Duodenal mucosa (tissue), 2 donors: ENCODE measurements around the gene BRICD5.

ENCODE experiments used
- H3K27ac ChIP-seq: one replicate; pipeline ENCODE4 v1.7.0; 2013; ENCODE audit warnings: low read depth, low read length
- H3K27me3 ChIP-seq, 2 donors: one replicate each; pipeline ENCODE4 v1.7.0; 2013; ENCODE audit warnings: low read length in 2 of 2, control low read depth in 1 of 2; ENCODE audit not compliant: insufficient read depth in 2 of 2, control insufficient read depth in 1 of 2
- H3K36me3 ChIP-seq, 2 donors: one replicate each; pipeline ENCODE4 v1.7.0; 2013; ENCODE audit warnings: low read length in 2 of 2, control low read depth in 1 of 2; ENCODE audit not compliant: insufficient read depth in 2 of 2, control insufficient read depth in 1 of 2
- H3K4me1 ChIP-seq, 2 donors: one replicate each; pipeline ENCODE4 v1.7.0; 2013; ENCODE audit warnings: low read length in 2 of 2, control low read depth in 1 of 2; ENCODE audit not compliant: insufficient read depth in 2 of 2, control insufficient read depth in 1 of 2
- H3K4me3 ChIP-seq, 2 donors: one replicate each; pipeline ENCODE4 v1.7.0; 2013; ENCODE audit warnings: low read length in 2 of 2, low read depth in 1 of 2
- H3K9ac ChIP-seq, 2 donors: one replicate each; pipeline ENCODE4 v1.7.0; 2013; ENCODE audit warnings: low read length in 2 of 2, low read depth in 1 of 2
- H3K9me3 ChIP-seq, 2 donors: one replicate each; pipeline ENCODE4 v1.7.0; 2013; ENCODE audit warnings: low read length in 2 of 2, control low read depth in 1 of 2; ENCODE audit not compliant: control insufficient read depth in 1 of 2

The BRICD5 gene

DNA sequence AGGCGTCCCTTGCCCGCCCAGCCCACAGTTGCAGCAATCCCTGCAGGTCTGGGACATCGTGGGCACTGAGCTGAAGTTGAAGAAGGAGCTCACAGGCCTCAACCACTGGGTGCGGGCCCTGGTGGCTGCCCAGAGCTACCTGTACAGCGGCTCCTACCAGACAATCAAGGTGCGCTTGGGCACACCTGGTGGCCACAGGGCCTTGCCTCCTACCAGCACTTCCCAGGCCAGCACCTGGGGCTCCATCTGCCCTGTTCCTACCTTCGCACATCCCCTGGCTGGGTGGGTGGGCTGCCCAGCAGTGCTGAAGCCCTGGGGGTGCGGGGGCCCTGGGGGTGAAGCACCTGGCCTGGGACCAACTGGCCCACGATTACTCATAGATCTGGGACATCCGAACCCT lies 35.2 kb downstream of the BRICD5 start:
- Histone ChIP-seq H3K9me3 (no peaks in the 10 kb centered on the region), H3K27ac (no peak overlapping the region), H3K27me3 (no peaks in the 10 kb centered on the region), H3K9ac (no peak overlapping the region), H3K4me3 (no peak overlapping the region), H3K36me3 (peaks cover 25 to 59% of the 10 kb centered on the region in 2 donors), H3K4me1 (peaks cover 9 to 11% of the 10 kb centered on the region in 2 donors)

DNA sequence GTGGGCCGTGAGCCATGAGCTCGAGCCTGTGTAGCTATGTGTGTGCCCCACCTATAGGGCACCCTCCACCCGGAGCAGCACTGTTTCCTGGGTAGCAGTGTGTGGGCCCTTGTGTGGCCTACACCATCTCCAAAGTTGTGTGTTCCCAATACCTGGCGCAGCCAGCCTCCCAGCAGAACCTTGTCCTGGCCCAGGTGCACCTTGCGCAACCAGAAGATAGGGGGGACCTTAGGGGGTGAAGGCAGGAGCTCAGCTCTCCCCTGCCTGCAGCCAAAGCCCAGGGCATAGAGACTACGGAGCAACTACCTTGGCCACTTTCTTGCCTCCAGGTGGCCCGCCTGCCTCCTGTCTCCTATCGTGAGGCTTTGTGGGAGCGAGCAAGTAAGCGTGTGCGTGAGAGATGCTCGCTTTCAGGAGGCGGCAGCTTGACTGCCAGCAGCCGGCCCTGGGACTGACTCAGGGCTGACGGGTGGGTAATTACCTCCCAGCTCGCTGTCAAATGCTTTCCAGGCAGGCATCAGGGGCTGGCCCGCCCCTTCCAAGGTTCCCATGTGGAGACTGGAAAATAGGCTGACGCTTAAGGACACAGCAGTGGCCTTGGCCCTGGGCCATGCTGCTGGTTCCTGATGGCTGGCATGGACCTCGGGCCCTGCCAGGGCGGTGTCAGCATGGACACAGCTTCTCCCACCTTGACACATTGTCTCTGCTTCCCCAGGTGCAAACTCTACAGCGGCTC lies 36.1 kb downstream of the BRICD5 start:
- peaks cover 9 to 11% of the 10 kb centered on the region in 2 donors for H3K4me1 ChIP-seq
- no peak overlapping the region for H3K4me3 ChIP-seq
- H3K36me3 ChIP-seq, result peaks cover 25 to 60% of the 10 kb centered on the region in 2 donors
- H3K9me3 ChIP-seq, result no peaks in the 10 kb centered on the region
- H3K27ac ChIP-seq, result no peak overlapping the region
- H3K9ac ChIP-seq, result no peak overlapping the region
- H3K27me3 ChIP-seq, result no peaks in the 10 kb centered on the region

DNA sequence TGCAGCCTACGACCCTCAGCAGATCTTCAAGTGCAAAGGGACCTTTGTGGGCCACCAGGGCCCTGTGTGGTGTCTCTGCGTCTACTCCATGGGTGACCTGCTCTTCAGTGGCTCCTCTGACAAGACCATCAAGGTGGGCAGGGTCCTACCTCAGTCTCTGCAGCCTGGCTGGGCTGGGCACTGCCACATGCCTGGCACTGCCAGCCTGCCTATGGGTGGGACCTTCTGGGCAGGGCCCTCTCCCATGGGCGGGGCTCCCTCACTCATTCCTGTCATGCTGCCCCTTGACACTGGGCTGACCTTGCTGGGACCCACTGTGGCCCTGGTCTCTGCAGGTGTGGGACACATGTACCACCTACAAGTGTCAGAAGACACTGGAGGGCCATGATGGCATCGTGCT lies 36.7 kb downstream of the BRICD5 start:
- peaks cover 9 to 11% of the 10 kb centered on the region in 2 donors for H3K4me1 ChIP-seq
- H3K27ac ChIP-seq, result no peak overlapping the region
- H3K4me3 ChIP-seq, result no peak overlapping the region
- peaks cover 25 to 60% of the 10 kb centered on the region in 2 donors for H3K36me3 ChIP-seq
- no peak overlapping the region for H3K9ac ChIP-seq
- H3K9me3 ChIP-seq, result no peaks in the 10 kb centered on the region
- H3K27me3 ChIP-seq, result no peaks in the 10 kb centered on the region

DNA sequence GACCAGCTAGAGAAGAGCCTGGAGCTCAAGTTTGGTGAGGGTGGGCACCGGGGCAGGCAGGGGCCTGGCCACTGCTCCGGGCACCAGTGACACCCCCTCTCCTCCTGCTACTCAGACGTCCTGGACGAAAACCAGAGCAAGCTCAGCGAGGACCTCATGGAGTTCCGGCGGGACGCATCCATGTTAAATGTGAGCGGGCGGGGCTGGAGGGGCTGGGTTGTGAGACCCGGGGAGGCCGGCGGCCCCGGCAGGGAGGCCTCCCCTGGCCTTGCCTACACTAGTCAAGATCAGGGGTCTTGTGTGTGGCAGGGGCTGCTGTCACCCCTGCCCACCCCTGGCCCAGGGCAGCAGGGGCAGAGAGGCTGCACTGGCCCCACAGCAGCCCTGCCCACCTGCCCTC lies 37.3 kb downstream of the BRICD5 start:
- Histone ChIP-seq H3K9ac (no peak overlapping the region), H3K4me1 (peaks cover 9 to 11% of the 10 kb centered on the region in 2 donors), H3K27me3 (no peaks in the 10 kb centered on the region), H3K4me3 (no peak overlapping the region), H3K36me3 (peaks cover 25 to 62% of the 10 kb centered on the region in 2 donors), H3K9me3 (no peaks in the 10 kb centered on the region), H3K27ac (no peak overlapping the region)

DNA sequence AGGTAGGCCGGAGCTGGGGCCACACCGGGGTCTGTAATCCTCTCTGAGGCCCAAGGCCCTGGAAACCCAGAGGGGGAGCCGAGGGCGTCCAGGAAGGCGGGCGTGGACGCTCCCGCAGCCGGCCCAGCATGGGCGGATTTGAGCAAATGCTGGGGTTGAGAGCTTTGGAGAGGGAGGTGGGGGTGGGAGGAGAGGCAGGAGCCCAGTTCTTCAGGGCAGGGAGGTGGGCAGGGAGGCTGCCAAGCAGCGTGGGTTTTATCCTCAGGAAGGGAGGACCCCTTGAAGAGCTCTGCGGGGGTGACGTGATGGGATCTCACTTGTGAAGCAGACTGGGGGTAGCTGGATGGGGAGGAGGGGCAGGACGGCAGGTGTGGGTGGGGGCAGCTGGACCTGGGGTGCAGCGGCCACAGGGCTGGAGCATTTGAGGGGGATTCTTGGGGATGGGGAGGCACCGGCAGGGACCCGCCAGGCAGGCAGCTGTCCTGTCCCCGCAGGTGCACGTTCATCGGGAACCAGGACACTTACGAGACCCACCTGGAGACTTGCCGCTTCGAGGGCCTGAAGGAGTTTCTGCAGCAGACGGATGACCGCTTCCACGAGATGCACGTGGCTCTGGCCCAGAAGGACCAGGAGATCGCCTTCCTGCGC lies 37.9 kb downstream of the BRICD5 start:
- H3K27ac ChIP-seq, result no peak overlapping the region
- no peak overlapping the region for H3K9ac ChIP-seq
- peaks cover 12 to 14% of the 10 kb centered on the region in 2 donors for H3K4me1 ChIP-seq
- H3K27me3 ChIP-seq, result no peaks in the 10 kb centered on the region
- no peaks in the 10 kb centered on the region for H3K9me3 ChIP-seq
- H3K36me3 ChIP-seq, result peaks cover 30 to 68% of the 10 kb centered on the region in 2 donors
- no peak overlapping the region for H3K4me3 ChIP-seq

DNA sequence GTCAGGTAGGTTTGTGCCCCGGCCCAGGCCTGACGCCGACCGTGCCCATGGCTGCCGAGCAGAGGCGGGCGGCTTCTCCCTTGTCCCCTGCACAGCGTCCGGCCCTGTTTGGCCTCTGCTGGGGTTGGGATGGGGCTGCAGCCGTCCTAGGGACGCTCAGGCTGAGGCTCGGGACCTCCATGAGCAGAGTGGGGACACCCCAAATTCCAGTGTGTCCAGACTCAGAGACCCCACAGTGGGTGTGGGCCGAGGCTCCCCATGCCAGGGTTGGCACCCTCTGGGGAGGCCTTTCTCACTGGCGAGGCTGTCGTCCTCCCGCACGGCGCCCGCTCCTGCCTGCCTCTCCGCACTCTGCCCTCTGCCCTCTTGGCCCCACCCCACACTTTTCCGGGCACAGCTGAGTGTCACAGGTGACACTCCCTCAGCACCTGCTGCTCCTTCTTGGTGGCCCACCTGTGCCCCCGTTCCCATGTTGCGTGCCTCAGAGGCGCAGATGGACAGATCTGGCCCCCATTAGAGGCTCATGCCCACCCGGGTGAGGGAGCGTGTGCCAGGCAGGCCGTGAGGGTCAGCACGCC lies 39.0 kb downstream of the BRICD5 start:
- H3K27ac ChIP-seq, result no peak overlapping the region
- H3K4me1 ChIP-seq, result peaks cover 22 to 26% of the 10 kb centered on the region in 2 donors
- H3K9ac ChIP-seq, result no peak overlapping the region
- no peak overlapping the region for H3K4me3 ChIP-seq
- peaks cover 27 to 64% of the 10 kb centered on the region in 2 donors for H3K36me3 ChIP-seq
- no peaks in the 10 kb centered on the region for H3K9me3 ChIP-seq
- no peaks in the 10 kb centered on the region for H3K27me3 ChIP-seq

DNA sequence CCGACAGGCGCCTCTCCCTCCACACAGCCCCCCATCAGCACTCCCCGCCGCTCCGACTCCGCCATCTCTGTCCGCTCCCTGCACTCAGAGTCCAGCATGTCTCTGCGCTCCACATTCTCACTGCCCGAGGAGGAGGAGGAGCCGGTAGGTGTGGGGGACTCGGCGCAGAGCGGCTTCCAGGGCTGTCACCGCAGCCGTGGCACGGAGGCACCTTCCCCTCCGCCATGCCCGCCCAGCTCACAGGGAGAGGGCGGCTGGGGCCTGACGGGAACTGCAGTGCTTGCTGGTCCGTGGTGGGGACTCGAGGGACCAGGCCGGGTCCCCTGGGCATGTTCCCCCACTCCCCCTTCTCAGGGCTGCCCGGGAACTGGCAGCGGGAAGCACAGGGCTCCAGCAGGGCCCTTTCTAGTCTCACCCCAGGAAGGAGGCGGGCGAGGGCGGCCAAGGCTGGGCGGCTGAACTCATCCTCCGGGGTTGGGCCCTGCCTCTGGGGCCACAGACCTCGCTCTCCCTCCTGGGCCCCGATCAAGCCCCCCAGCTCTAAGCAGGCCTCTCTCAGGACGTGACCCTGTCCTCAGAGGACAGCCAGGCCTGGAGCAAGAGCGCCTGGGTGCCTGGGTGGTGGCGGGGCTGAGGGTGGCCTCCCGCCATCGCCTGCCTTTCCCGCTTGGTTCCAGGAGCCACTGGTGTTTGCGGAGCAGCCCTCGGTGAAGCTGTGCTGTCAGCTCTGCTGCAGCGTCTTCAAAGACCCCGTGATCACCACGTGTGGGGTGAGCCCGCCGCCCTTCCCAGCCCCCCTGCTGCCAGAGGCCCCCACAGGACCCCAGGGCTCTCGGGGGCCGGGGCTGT lies 39.9 kb downstream of the BRICD5 start:
- H3K4me3 ChIP-seq, result no peak overlapping the region

DNA sequence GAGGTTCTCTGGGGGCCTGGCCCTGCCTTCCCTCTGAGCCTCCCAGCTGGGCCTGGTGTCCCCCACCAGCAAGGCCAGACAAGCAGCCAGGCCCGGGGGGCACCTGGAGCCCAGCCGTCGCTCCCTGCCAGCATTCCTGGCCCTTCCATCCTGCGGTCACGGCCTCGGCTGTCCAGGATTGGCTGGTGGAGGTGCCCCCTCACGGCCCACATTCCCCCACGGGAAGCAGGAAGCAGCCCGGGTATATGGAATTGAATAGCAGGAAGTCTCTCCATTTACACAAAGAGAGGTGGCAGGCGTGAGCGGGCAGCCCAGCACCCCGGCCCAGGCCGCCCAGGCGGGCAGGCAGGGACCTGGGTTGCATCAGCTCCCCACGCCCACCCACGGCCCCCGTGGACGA lies 40.6 kb downstream of the BRICD5 start:
- Histone ChIP-seq H3K27me3 (no peaks in the 10 kb centered on the region), H3K27ac (no peak overlapping the region), H3K9ac (no peak overlapping the region), H3K4me1 (peaks cover 35 to 38% of the 10 kb centered on the region in 2 donors), H3K4me3 (no peak overlapping the region), H3K36me3 (peaks cover 19 to 62% of the 10 kb centered on the region in 2 donors), H3K9me3 (no peaks in the 10 kb centered on the region)

More for the DNA sequence above, 39.9 kb downstream of the BRICD5 start:
- Histone ChIP-seq H3K27me3 (no peaks in the 10 kb centered on the region), H3K36me3 (peaks cover 26 to 65% of the 10 kb centered on the region in 2 donors), H3K9ac (no peak overlapping the region), H3K4me1 (peaks cover 31 to 34% of the 10 kb centered on the region in 2 donors), H3K9me3 (no peaks in the 10 kb centered on the region), H3K27ac (no peak overlapping the region)

DNA sequence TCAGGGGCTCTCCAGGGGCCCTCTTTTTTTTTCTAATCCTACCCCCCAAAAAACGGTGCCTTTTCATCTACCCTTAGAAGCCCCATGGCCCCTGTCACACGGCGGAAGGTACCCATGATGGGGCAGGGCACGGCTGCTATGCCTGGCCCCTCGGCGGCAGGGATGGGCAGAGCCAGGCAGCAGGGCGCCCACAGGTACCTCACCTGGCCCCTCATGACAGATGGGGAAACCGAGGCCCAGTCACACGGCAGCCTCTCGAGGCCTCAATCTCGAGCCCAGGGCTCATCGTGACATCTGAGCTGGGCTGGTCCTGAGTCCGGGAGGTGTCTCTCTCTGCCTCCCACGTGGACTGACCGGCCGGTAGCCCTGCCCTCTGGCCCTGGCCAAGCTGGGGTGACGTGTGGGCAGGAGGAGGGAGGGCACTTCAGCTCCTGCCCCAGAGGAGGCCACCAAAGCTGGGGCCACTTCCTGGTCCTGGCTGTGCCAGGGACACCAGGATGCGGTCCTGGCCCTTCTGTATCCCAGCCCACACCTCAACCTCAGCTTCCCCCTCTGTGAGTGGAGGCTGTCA lies 43.5 kb downstream of the BRICD5 start:
- peaks cover 7 to 40% of the 10 kb centered on the region in 2 donors for H3K36me3 ChIP-seq
- peak overlapping the region in 1 of 2 donors; percentile 10 for H3K4me3 ChIP-seq
- no peaks in the 10 kb centered on the region for H3K27me3 ChIP-seq
- no peaks in the 10 kb centered on the region for H3K9me3 ChIP-seq
- no peak overlapping the region for H3K27ac ChIP-seq
- peaks cover 53 to 55% of the 10 kb centered on the region in 2 donors for H3K4me1 ChIP-seq
- H3K9ac ChIP-seq, result peak overlapping the region in 1 of 2 donors; percentile 51
